ENCODE measurements around the gene ALG10B.
"Not testable (repeated sequence)": the region's sequence is repeated elsewhere in the genome, so short reads cannot be mapped to it uniquely, and the experiment has no call there.

Gene ALG10B

GRCh38 chr12:38327356-38327755 lies 10.8 kb downstream of the ALG10B start:
- H3K36me3 ChIP-seq (ENCODE audit: low read depth): no peaks in the 10 kb centered on the region
- no peak for TF ChIP-seq CTCF (IDR thresholded peaks at IDR 0.05; ENCODE audit: poor library complexity, severe bottlenecking)
- no peak overlapping the region for H3K27ac ChIP-seq (ENCODE audit: poor library complexity, severe bottlenecking)
- no peaks in the 10 kb centered on the region for H3K27me3 ChIP-seq (ENCODE audit: insufficient read depth, poor library complexity, severe bottlenecking)
- no peak for ATAC-seq (ENCODE audit: low read depth)
- H3K9me3 ChIP-seq (ENCODE audit: severe bottlenecking): no peaks in the 10 kb centered on the region
- H3K4me1 ChIP-seq (ENCODE audit: insufficient read depth, poor library complexity, severe bottlenecking): no peaks in the 10 kb centered on the region
- H3K4me3 ChIP-seq (ENCODE audit: severe bottlenecking): no peak overlapping the region
- DNase-seq (ENCODE audit: low spot score): no peak

- DNase-seq (ENCODE audit: low spot score) (no peak), ATAC-seq (ENCODE audit: low read depth) (0 out of 3 replicates have a peak, but pooled peaks have one; percentile 23)
- no peaks in the 10 kb centered on the region for H3K36me3 ChIP-seq (ENCODE audit: low read depth)
- H3K4me3 ChIP-seq (ENCODE audit: severe bottlenecking): no peak overlapping the region
- peak; percentile 77 for TF ChIP-seq CTCF (IDR thresholded peaks at IDR 0.05; ENCODE audit: poor library complexity, severe bottlenecking)
- H3K4me1 ChIP-seq (ENCODE audit: insufficient read depth, poor library complexity, severe bottlenecking): no peaks in the 10 kb centered on the region
- no peak overlapping the region for H3K27ac ChIP-seq (ENCODE audit: poor library complexity, severe bottlenecking)
- H3K9me3 ChIP-seq (ENCODE audit: severe bottlenecking): no peaks in the 10 kb centered on the region
- no peaks in the 10 kb centered on the region for H3K27me3 ChIP-seq (ENCODE audit: insufficient read depth, poor library complexity, severe bottlenecking)
Measured at GRCh38 chr12:38328306-38328895, 11.8 kb downstream of the ALG10B start.

- H3K36me3 ChIP-seq (ENCODE audit: low read depth): not testable (repeated sequence)
Measured at GRCh38 chr12:38330414-38330813, 13.8 kb downstream of the ALG10B start.

GRCh38 chr12:38332814-38333213 lies 16.2 kb downstream of the ALG10B start:
- no peaks in the 10 kb centered on the region for H3K9me3 ChIP-seq (ENCODE audit: severe bottlenecking)
- DNase-seq (ENCODE audit: low spot score) (no peak), ATAC-seq (ENCODE audit: low read depth) (no peak)
- H3K4me3 ChIP-seq (ENCODE audit: severe bottlenecking): no peak overlapping the region
- no peak overlapping the region for H3K27ac ChIP-seq (ENCODE audit: poor library complexity, severe bottlenecking)
- H3K36me3 ChIP-seq (ENCODE audit: low read depth): no peaks in the 10 kb centered on the region
- no peaks in the 10 kb centered on the region for H3K4me1 ChIP-seq (ENCODE audit: insufficient read depth, poor library complexity, severe bottlenecking)
- H3K27me3 ChIP-seq (ENCODE audit: insufficient read depth, poor library complexity, severe bottlenecking): no peaks in the 10 kb centered on the region
- no peak for TF ChIP-seq CTCF (IDR thresholded peaks at IDR 0.05; ENCODE audit: poor library complexity, severe bottlenecking)

More at GRCh38 chr12:38330414-38330813, 13.8 kb downstream of the ALG10B start:
- H3K27ac ChIP-seq (ENCODE audit: poor library complexity, severe bottlenecking); H3K9me3 ChIP-seq (ENCODE audit: severe bottlenecking); H3K4me1 ChIP-seq (ENCODE audit: insufficient read depth, poor library complexity, severe bottlenecking); H3K4me3 ChIP-seq (ENCODE audit: severe bottlenecking); H3K27me3 ChIP-seq (ENCODE audit: insufficient read depth, poor library complexity, severe bottlenecking); ATAC-seq (ENCODE audit: low read depth): not testable (repeated sequence)
- DNase-seq (ENCODE audit: low spot score): peak; percentile 34

GRCh38 chr12:38342444-38342843 lies 25.9 kb downstream of the ALG10B start:
- no peaks in the 10 kb centered on the region for H3K4me1 ChIP-seq (ENCODE audit: insufficient read depth, poor library complexity, severe bottlenecking)
- TF ChIP-seq CTCF (IDR thresholded peaks at IDR 0.05; ENCODE audit: poor library complexity, severe bottlenecking): no peak
- no peak overlapping the region for H3K4me3 ChIP-seq (ENCODE audit: severe bottlenecking)
- no peak for DNase-seq (ENCODE audit: low spot score)
- no peak overlapping the region for H3K27ac ChIP-seq (ENCODE audit: poor library complexity, severe bottlenecking)
- no peaks in the 10 kb centered on the region for H3K36me3 ChIP-seq (ENCODE audit: low read depth)
- no peaks in the 10 kb centered on the region for H3K27me3 ChIP-seq (ENCODE audit: insufficient read depth, poor library complexity, severe bottlenecking)
- no peak for ATAC-seq (ENCODE audit: low read depth)
- no peaks in the 10 kb centered on the region for H3K9me3 ChIP-seq (ENCODE audit: severe bottlenecking)

GRCh38 chr12:38343256-38343655 lies 26.7 kb downstream of the ALG10B start:
- ATAC-seq (ENCODE audit: low read depth); H3K27me3 ChIP-seq (ENCODE audit: insufficient read depth, poor library complexity, severe bottlenecking); H3K27ac ChIP-seq (ENCODE audit: poor library complexity, severe bottlenecking); H3K4me3 ChIP-seq (ENCODE audit: severe bottlenecking); DNase-seq (ENCODE audit: low spot score); H3K9me3 ChIP-seq (ENCODE audit: severe bottlenecking); H3K36me3 ChIP-seq (ENCODE audit: low read depth); H3K4me1 ChIP-seq (ENCODE audit: insufficient read depth, poor library complexity, severe bottlenecking): not testable (repeated sequence)

DNA sequence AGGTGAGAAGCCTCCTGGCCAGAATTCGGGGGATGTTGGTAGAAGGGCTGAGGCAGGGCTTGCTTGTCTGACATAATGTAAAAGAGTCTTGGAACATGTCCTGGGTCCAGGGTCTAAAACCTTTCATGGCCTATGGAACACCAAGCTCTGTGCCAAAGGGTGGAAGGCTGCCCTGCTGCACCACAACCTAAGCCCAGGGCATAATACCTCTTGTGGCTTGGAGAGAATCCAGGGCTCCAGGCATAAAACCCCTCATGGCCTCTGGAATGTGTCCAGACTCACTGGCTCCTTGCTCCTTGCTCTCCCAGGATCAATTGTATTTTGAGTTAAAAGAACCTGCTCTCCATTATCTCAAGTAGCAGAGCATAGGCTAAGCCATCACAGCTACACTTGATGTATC lies 27.3 kb downstream of the ALG10B start:
- H3K36me3 ChIP-seq (ENCODE audit: low read depth); H3K27me3 ChIP-seq (ENCODE audit: insufficient read depth, poor library complexity, severe bottlenecking); H3K4me1 ChIP-seq (ENCODE audit: insufficient read depth, poor library complexity, severe bottlenecking); ATAC-seq (ENCODE audit: low read depth); H3K9me3 ChIP-seq (ENCODE audit: severe bottlenecking); H3K4me3 ChIP-seq (ENCODE audit: severe bottlenecking); DNase-seq (ENCODE audit: low spot score); H3K27ac ChIP-seq (ENCODE audit: poor library complexity, severe bottlenecking): not testable (repeated sequence)

All from RWPE2 (cell line).